PC-3 (cell line): ENCODE data around the gene ZXDC.

ENCODE experiments used
- CTCF ChIP-seq: fragments of 300-600 bp; sonication (generic); conservative IDR thresholded peaks from 2 replicates; pipeline ENCODE4 v1.5.1; 2017; ENCODE audit warnings: antibody characterized with exemption, low read depth, mild to moderate bottlenecking, low read length
- EZH2 ChIP-seq: fragments of 300-600 bp; sonication (generic); IDR thresholded peaks from one replicate; pipeline ENCODE4 v1.6.1; 2017; ENCODE audit warnings: antibody characterized with exemption, mild to moderate bottlenecking, low read length; ENCODE audit not compliant: unreplicated experiment

- TF ChIP-seq CTCF, result no peak
- no peak for TF ChIP-seq EZH2
These were observed 10.3 kb upstream of the ZXDC start for GRCh38 chr3:126485956-126486355.
